ENCODE results near the gene TEF. TPM values are rescaled to one million over a fixed set of nuclear protein-coding genes. Genes with fewer than 3 reads are reported as not detected.
A peak's percentile ranks its signal among the peaks of the same experiment; 100 is the strongest.
"Not testable (repeated sequence)": the region's sequence is repeated elsewhere in the genome, so short reads cannot be mapped to it uniquely, and the experiment has no call there.

Gene TEF
- total RNA-seq, 4 donors from 2014 or later: 8.5 to 73.7 (median 15.1) TPM

DNA sequence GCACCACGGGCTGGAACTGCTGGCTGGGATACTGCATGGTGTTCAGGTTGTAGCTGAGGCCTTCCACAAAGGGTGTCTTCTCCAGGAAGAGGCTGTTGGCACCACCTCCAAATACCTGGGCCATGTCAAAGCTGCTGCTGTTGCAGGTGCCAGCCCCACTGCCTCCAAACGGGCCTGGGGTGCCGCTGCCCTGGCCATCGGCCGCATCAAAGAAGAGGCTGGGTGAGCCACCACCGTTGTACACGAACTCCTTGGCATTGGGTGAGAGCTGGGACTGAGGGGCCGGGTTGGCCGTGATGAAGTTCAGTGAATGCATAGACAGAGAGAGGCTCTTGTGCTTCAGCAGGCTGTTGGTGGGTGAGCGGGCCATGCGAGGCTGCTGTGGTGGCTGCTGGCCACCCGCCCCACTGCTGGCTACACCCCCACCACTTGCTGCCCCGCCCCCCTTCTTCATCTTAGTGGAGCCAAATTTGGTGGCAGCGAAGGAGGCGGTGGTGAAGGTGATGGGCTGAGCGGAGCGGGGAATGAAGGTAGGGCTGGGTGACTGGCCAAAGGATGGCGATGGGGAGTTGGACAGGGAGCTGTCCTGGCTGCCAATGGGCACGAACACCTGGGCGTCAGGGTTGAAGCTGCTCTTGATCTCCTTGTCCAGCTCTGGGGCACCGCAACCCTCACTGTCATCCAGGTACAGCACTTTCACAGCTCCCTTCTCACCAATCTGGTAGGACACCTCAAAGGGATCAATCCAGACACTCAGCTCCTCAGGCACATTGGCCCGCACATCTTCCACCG, 54.8 kb downstream of the TEF start:
- no peaks in the 10 kb centered on the region for H3K9me3 ChIP-seq
- no peak for DNase-seq
- no peaks in the 10 kb centered on the region for H3K36me3 ChIP-seq

DNA sequence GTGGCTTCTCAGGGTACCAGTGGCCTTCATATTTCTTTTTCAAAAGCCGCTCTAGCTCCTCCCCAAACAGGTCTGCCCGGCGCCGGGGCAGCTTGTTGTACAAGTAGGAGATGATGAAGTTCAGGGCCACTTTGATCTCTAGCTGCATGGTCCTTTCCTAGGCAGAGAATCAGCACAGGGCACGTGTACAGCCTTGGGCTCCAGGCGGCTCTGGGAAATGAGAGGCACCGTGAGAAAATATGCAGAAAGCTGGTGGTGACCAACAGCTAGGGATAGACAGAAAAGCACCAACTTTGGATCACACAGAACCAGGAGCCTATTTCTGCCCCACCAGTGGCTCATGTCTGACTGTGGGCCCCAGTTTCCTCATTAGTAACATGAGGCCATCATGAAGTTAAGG, 55.5 kb downstream of the TEF start:
- H3K9me3 ChIP-seq: no peaks in the 10 kb centered on the region
- intact Hi-C loops (cut with DNase I; ENCODE audit: low total_unique reads): no loop called here
- no peak for DNase-seq
- H3K4me1 ChIP-seq: peaks cover 4 to 12% of the 10 kb centered on the region in 2 donors
- H3K4me3 ChIP-seq: no peak overlapping the region
- H3K27me3 ChIP-seq: no peaks in the 10 kb centered on the region
- TF ChIP-seq POLR2A (IDR thresholded peaks at IDR 0.05): no peak
- TF ChIP-seq, protein P1, sequence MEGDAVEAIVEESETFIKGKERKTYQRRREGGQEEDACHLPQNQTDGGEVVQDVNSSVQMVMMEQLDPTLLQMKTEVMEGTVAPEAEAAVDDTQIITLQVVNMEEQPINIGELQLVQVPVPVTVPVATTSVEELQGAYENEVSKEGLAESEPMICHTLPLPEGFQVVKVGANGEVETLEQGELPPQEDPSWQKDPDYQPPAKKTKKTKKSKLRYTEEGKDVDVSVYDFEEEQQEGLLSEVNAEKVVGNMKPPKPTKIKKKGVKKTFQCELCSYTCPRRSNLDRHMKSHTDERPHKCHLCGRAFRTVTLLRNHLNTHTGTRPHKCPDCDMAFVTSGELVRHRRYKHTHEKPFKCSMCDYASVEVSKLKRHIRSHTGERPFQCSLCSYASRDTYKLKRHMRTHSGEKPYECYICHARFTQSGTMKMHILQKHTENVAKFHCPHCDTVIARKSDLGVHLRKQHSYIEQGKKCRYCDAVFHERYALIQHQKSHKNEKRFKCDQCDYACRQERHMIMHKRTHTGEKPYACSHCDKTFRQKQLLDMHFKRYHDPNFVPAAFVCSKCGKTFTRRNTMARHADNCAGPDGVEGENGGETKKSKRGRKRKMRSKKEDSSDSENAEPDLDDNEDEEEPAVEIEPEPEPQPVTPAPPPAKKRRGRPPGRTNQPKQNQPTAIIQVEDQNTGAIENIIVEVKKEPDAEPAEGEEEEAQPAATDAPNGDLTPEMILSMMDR (IDR thresholded peaks at IDR 0.05): no peak
- no peak overlapping the region for H3K27ac ChIP-seq
- H3K36me3 ChIP-seq: no peaks in the 10 kb centered on the region

More for the DNA sequence above, 54.8 kb downstream of the TEF start:
- intact Hi-C loops (cut with DNase I; ENCODE audit: low total_unique reads): no loop called here
- Histone ChIP-seq H3K4me1 (peaks cover 4 to 12% of the 10 kb centered on the region in 2 donors), H3K27ac (no peak overlapping the region), H3K27me3 (no peaks in the 10 kb centered on the region), H3K4me3 (no peak overlapping the region)
- no peak for TF ChIP-seq POLR2A (IDR thresholded peaks at IDR 0.05)
- TF ChIP-seq, protein P1 (IDR thresholded peaks at IDR 0.05): no peak

DNA sequence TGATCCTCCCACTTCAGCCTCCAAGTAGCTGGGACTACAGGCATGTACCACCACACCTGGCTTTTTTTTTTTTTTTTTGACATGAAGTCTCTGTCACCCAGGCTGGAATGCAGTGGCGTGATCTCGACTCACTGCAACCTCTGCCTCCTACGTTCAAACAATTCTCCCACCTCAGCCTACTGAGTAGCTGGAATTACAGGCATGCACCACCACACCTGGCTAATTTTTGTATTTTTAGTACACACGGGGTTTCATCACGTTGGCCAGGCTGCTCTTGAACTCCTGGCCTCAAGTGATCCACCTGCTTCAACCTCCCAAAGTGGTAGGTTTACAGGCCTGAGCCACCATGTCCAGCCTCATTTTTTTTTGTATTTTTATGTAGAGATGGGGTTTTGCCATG, 58.8 kb downstream of the TEF start:
- H3K4me1 ChIP-seq; H3K27me3 ChIP-seq; H3K27ac ChIP-seq; intact Hi-C loops (cut with DNase I; ENCODE audit: low total_unique reads); DNase-seq; H3K9me3 ChIP-seq; H3K4me3 ChIP-seq; H3K36me3 ChIP-seq: not testable (repeated sequence)

DNA sequence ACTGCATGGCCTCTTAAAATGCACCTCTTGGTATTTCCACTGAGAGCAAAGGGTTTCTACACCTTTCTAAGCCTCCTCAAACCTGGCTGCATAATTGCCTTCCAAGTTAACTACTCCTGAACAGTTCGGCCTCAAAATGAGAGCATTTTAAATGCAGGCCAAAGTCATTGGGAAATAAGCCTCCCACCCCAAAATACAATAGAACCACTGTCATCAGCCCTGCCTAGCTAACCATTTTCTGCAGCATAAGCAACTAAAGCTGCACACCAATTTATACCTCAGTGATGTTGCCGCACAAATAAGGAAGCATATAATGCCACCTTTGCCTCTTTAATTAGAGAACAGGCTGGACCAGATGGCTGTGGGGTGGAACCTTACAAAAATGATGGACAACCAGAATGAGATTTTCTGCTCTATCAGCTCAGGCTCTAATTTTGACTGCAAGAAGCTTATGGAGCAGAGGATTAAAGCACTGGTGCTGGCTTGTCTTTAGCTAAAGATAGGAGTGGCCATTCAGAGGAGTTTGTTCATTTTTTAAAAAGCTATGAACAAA, 60.6 kb downstream of the TEF start:
- no peak for DNase-seq
- H3K9me3 ChIP-seq: no peaks in the 10 kb centered on the region
- H3K4me3 ChIP-seq: no peak overlapping the region
- TF ChIP-seq, protein P1 (IDR thresholded peaks at IDR 0.05): no peak
- no peak for TF ChIP-seq POLR2A (IDR thresholded peaks at IDR 0.05)
- peaks cover 0 to 4% of the 10 kb centered on the region in 2 donors for H3K4me1 ChIP-seq
- intact Hi-C loops (cut with DNase I; ENCODE audit: low total_unique reads): no loop called here
- no peaks in the 10 kb centered on the region for H3K36me3 ChIP-seq
- H3K27me3 ChIP-seq: no peaks in the 10 kb centered on the region
- H3K27ac ChIP-seq: no peak overlapping the region

DNA sequence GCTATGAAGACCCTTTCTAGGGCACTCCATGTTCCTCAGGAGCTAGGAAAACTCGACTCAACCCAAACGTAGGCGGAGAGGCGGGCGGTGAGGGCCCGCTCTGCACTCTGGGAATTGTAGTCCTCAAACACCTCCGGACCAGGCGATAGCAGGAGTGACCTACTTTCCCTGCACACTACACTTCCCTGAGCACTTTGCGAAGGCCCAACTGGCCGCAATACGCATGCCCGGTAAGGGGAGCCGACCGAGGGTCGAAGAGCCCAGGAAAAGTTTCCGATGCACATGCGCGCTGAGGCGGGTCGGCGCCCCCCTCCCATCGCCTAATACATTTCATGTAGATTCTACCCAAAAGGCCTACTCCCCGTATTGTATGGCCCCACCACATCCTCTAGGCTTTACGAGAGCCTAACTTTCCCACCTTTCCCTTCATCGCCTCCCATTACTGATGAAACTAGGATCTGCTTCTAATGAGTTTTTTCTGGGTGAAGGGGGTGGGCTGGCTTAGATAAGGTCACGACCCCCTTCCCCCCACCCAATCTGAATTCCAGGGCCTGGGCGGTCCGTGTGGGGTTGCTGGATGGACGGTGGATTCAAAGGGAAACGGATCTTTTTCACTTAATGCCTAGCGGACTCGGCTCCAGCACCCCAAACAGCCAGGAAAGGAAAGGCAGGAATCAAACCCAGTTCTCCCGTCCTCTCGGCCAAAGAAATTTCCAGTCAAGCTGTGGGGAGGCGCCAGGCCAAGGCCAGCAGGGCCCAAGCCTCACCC, 62.8 kb downstream of the TEF start:
- H3K4me1 ChIP-seq: no peaks in the 10 kb centered on the region
- H3K27me3 ChIP-seq: no peaks in the 10 kb centered on the region
- H3K9me3 ChIP-seq: no peaks in the 10 kb centered on the region
- peak; percentile 93 for DNase-seq
- H3K27ac ChIP-seq: peak overlapping the region; percentile 98 to 99
- intact Hi-C loops (cut with DNase I; ENCODE audit: low total_unique reads): no loop called here
- TF ChIP-seq, protein P1 (IDR thresholded peaks at IDR 0.05): no peak
- peak; percentile 68 to 83 for TF ChIP-seq POLR2A (IDR thresholded peaks at IDR 0.05)
- peak overlapping the region; percentile 79 to 81 for H3K4me3 ChIP-seq
- H3K36me3 ChIP-seq: no peaks in the 10 kb centered on the region

Measured in uterus (tissue), 4 donors.